Limb (tissue), 2 donors: Measurements from ENCODE around the gene HS3ST1.

ENCODE experiments used
- DNase-seq, 2 donors: peaks; one replicate each; pipeline ENCODE4 v3.0.0-alpha.2; 2016; ENCODE audit errors: extremely low spot score in 2 of 2

HS3ST1 gene

DNA sequence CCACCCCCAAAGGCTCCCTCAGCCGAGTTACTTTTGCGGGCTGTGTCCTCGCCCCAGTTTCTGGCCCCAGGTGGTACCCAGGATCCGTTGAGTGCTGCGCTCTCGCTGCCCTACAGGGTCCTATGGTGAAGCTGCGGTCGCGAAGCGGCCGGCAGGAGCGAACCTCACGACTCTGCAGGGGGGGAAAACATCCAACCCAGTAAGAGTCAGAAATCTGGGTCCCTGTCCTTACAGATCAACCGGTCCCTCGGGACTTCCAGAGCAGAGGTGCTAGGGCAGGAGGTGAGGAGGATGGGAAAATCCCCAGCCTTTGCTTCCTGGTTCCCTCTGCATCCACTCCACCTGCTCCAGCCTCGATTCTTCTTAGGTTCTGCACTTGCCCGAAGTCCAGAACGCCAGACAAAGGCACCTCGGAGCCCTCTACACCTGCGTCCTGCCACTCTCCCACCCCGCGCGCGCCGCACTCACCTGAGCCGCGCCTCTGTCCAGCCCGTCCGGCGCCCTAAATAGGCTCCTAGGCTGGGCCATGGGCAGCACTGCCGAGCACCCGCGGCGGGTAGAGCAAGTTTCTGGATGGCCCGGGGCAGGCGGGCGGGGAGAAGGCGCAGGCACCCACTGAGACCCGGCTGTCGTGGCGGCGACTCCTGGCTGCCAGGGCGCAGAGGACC is at the start of gene HS3ST1:
Gene HS3ST1, minus strand, starts transcription at position 664 of the 668 bp plus-strand sequence. CDS start 28,889 bp downstream, outside the sequence.
- DNase-seq = peak in 1 of 2 donors; percentile 49

- no peak for DNase-seq
Measured at GRCh38 chr4:11475871-11476270, 47.2 kb upstream of the HS3ST1 start.

DNA sequence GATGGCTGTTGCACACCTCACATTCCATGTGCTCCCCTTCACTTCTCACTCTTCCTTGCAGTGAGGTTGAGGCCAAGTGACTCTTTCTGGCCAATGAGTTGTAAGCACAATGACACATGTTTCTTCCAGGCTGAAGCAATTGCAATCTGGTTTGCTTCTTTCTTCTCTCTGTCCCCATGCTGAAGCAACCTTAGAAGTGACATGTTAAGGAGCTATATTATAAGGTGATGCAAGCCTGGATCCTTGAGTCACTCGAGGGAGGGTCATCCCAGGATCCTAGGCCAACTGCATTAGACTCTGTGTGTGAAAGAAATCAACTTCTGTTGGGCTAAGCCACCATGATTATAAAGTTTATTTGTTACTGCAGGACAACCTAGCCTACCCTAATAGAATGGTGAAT is 45.5 kb upstream of the HS3ST1 start:
- no peak for DNase-seq

GRCh38 chr4:11472535-11472934 is 43.8 kb upstream of the HS3ST1 start:
- no peak for DNase-seq

- DNase-seq = no peak
Measured at GRCh38 chr4:11471618-11472017, 42.9 kb upstream of the HS3ST1 start.

GRCh38 chr4:11471046-11471441 is 42.4 kb upstream of the HS3ST1 start:
- no peak for DNase-seq

DNA sequence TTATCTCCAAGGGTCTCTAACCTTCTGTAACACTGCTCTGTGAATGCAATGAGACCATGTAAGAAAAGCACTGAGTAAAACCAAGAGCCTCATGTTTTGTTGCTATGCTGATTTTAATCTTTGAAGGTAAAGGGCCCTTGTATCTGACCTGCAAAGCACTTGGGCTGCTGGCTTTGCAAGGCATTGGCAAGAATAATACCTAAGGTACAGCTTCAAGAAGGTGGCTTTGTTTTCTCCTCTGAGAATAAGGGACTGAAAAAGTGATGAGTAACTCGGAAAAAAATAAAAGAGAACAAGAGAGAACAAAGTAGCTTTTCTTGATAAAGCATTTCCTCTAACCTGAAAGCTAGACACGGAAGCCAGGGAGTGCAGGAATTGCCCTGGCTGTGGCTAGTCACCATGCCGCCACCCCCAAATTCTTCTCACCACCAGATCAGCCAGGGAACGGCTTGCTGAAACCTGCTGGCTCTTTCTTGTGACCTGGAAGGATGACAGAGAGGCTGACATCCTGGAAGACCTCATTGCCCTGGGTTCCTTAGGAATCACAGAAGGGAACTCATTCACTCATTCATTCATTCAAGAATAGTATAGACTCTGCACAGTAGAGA is 41.8 kb upstream of the HS3ST1 start:
- DNase-seq = no peak

GRCh38 chr4:11469650-11470437 is 41.1 kb upstream of the HS3ST1 start:
- DNase-seq = no peak

- DNase-seq = no peak
Measured at GRCh38 chr4:11468901-11469300, 40.2 kb upstream of the HS3ST1 start.

GRCh38 chr4:11467931-11468330 is 39.2 kb upstream of the HS3ST1 start:
- no peak for DNase-seq

- DNase-seq = no peak
Measured at GRCh38 chr4:11463707-11464106, 35.0 kb upstream of the HS3ST1 start.

GRCh38 chr4:11456401-11456800 is 27.7 kb upstream of the HS3ST1 start:
- DNase-seq = no peak

DNA sequence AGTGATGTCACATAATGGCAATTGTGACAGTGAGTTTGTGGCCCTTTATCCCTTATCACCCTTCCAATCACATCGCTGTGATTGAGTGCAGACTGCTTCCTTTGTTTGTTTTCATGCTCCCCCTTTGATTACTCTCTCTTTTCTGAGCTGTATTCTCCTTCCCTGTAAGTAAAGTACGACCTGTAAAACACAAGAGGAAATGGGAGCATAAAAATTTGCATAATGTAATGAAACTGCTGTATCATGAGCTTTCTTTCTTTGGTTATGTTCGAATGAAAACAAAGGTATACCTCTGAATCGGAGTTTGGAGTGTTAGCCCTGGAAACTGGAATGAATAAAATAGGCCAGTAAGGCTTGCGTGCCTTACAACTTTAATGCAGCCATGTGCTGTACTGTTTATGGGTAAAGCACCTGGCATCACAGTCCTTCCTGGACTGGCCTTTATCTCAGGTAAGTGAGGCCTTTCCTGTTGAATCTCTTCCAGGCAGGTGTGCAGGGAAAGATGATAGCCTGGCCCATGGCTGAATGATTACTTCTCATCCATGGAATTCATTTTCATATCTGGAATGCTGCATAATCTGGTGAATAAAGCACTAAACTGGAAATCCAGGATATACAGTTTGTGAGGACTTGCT is 26.6 kb upstream of the HS3ST1 start:
- DNase-seq = no peak

DNA sequence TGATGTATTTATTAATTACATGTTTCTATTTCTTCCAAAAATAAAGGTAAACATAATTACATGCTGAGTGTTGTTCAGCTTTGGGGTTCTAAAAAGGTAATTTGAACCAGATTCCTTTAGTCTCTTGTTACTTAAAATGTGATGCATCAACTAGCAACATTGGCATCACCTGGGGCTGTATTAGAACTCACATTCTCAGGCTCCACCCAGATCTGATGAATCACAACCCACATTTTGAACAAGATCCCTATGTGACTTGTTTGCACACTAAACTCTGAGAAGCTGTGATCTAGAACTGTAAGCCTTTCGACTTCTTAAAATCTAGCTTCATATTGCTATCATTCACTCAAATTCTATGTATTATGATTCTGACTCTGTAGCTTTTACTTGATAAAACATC is 23.0 kb upstream of the HS3ST1 start:
- no peak for DNase-seq

GRCh38 chr4:11446155-11446811 is 17.6 kb upstream of the HS3ST1 start:
- no peak for DNase-seq

DNA sequence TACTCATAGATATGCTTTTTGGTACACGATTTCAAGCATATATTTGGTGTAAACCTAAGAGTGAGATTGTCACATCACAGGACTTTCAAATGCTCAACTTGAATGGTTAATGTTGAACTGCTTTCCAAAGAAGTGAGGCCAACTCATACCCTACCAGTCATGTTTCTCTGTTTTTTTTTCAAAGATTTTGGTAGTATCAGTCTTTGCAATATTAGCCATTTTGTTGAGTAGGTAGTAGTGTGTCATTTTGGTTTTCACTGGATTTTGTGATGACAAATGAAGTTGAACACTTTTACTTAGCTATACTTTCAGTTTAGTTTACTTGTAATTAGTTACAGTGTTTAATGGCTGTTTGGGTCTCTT is 12.5 kb upstream of the HS3ST1 start:
- DNase-seq = no peak

DNA sequence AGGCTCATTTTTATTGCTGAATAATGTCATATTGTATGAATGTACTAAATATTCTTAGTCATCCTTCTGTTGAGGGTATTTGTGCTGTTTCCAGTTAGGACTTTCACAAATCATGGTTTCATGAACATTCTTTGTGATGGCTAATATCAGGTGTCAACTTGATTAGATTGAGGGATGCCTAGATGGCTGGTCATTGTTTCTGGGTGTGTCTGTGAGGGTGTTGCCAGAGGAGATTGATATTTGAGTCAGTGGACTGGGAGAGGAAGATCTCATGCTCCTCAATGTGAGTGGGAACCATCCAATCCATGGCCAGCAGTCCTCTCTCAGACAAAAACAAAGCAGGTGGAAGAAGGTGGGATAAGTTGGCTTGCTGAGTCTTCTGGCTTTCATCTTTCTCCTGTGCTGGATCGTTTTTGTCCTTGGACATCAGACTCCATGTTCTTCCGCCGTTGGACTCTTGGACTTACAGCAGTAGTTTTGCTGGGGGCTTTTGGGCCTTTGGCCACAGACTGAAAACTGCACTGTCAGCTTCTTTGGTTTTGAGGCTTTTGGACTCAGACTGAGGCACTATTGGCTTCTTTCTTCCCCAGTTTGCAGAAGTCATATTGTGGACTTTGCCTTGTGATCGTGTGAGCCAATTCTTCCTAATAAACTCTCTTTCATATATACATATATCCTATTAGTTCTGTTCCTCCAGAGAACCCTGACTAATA is 11.9 kb upstream of the HS3ST1 start:
- no peak for DNase-seq

GRCh38 chr4:11439836-11440235 is 11.1 kb upstream of the HS3ST1 start:
- DNase-seq = no peak

GRCh38 chr4:11438647-11439046 is 10.0 kb upstream of the HS3ST1 start:
- DNase-seq = no peak

DNA sequence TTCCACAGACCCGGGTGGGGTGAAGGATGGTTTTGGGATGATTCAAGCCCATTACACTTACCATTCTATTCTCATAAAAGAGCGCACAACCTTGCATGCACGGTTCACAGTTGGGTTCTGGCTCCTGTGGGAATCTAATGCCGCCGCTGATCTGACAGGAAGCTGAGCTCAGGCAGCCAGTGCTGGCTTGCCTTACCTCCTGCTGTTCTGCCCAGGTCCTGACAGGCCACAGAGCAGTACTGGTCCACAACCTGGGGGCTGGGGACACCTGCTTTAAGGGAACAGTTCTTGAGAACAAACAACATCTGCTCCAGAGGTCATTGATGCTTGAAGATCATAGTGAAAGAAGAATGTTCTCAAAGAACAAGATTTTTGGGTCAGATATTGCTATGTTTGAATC is 8.0 kb upstream of the HS3ST1 start:
- no peak for DNase-seq

- DNase-seq = no peak
Measured at GRCh38 chr4:11436084-11436483, 7.4 kb upstream of the HS3ST1 start.
